GM18861 (cell line): ENCODE data around the gene KCNG1.

Source experiments
- ATAC-seq: cut with Tn5 transposase; IDR thresholded peaks from one replicate; pipeline ENCODE4 v1.9.1; 2021; ENCODE audit not compliant: unreplicated experiment

KCNG1 gene

DNA sequence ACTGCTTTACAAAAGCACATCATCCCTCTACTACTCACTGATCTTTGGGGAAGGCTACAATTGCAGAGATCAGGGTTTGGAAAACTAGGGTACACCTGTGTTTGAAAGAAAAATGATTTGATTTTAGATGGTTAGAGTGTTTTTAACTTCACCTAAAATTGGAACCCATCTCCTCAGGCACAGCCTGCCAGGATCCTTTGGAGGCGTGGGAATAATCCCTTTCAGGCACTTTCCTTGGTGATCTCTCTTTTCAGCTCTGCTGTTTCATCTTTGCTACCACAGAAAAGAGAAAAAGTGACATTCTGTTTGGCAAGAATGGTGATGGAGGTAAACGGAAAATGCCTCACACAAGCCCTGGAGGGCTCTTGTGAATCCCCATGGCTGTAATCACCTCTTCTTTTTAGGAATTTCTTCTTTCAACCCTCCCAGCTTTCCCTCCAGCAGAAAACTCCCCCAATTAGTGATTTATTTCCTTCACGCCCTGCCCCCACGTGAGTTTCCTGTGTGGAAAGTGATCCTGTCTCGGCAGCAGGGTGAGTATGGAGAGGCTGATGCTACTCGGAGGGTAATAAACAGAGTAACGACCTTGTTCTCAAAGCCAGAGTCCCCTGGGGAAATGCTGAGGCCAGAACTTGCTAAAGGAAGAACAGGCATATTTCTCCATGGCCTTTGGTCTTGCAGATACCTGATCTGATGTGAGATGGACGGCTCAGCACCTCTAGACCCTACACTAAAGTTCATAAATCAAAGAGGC, 9.2 kb downstream of the KCNG1 start:
- no peak for ATAC-seq

DNA sequence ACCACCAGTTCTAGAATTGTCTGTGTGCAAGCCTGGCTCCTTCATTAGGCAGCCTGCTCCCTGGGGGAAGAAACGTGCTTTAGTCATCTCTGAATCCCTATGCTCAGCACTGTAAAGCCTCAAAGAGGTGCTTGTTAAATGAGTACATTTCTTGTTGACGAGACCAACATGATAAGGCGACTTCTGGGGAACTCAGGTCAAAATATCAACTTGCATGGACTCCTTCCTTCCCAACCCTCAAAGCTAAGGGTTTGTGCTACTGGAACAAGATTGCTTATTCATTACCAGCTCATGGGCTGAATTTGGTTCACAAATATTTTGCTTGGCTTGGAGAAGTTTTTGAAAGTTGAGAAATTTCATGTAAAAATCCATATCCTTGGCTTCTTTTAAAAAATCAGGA, 10.6 kb downstream of the KCNG1 start:
- no peak for ATAC-seq

GRCh38 chr20:51011479-51011878, 11.4 kb downstream of the KCNG1 start:
- no peak for ATAC-seq

- no peak for ATAC-seq
Observed at GRCh38 chr20:51010932-51011331, 12.0 kb downstream of the KCNG1 start.

DNA sequence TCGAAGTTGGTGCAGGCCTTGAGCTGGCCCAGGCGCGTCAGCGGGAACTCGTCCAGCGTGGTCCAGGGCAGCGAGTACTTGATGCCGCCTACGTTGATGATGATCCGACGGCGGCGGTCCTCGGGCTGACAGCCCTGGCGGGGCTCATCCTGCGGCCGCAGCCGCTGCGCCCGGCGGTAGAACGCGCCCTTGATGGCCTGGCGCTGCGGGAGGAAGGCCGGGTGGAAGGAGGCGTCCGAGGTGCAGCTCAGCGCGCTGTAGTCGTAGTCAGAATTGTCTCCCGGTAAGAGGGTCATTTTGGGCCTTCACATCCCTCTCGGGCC, 12.9 kb downstream of the KCNG1 start:
- ATAC-seq: no peak

DNA sequence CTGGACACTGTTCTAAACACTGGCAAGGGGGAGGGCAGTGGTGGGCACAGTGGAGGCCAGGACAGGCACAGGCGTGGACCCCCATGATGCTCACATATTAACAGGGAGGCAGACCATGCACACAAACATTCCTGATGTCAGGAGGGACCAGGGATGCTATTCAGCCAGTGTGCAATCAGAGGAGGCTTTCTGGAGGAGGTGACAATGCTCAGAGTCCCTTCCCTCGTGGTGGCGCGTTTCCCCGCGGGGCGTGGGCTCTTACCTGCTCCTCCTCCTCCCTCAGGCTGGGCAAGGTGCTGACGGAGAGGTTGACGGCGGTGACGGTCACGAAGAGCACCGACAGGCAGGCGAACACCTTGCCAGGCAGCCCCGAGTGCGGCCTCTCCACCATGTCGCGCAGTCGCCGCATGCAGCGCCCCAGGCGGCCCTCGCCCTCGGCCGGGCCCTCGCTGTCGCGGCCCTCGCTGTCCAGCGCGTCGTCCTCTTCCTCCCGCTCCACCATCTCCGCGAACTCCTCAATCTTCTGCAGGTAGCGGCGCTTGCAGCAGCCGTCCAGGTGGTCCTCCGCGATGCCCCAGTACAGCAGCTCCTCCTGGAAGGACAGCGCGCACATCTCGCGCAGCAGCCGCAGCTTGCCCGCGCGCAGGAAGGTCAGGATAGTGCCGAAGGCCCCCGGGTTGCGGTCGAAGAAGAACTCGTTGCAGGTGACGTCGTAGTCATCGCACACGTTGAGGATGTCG, 13.4 kb downstream of the KCNG1 start:
- ATAC-seq: no peak

DNA sequence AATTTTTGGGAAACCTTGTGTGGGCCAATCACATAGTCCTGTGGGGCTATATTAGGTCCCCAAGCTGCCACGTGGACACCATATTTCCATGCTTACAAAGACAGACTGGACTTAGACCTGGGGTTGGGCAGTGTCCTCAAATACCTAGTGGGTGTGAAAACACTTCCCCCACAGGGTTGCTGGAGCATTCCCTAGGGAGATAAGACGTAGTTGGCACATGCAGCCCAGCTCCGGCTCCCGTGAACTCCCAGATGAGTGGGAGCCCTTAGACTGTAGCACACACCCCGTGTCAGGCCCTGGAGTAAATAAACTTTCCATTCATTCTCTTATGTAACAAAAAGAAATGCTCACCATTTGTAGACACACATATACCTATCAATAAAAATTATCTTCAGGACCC, 14.2 kb downstream of the KCNG1 start:
- ATAC-seq: no peak

DNA sequence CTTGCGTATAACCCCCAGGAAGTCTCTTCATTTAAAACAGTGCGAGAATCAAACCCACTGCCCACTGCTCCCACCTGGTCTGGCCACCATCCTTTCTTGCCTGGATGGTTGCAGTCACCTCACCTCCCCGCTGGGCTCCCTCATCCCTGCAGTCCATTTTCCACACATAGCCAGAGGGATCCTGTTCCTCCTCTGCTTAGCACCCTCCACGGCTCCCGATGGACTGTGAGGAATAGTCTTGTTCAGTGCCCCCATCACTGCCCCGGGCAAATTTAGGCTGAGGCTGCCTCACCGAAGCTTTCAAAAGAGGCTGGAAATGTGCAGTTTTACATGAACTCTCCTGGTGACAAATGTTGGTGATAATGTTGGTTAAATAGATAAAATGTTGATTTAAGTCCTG, 17.7 kb downstream of the KCNG1 start:
- ATAC-seq: no peak

GRCh38 chr20:51004781-51005180, 18.1 kb downstream of the KCNG1 start:
- ATAC-seq: no peak

DNA sequence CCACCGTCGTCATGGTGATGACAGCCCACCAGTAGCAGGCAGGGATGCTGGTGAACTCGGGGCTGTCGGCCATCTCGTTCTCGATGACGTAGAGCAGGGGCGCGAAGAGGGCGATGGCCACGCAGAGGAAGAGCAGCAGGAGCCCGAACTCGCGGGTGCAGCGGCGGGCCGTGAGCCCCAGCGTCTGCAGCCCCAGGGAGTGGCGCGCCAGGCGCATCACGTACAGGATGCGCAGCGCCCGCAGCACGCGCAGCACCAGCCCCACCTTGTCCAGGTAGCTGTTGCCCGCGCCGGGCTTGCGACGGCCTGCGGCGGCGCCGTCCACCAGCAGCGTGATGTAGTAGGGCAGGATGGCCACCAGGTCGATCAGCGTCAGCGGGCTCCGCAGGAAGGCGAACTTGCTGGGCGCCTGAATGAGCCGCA, 18.6 kb downstream of the KCNG1 start:
- ATAC-seq: no peak

- ATAC-seq: no peak
Observed at GRCh38 chr20:51003753-51004152, 19.2 kb downstream of the KCNG1 start.

- no peak for ATAC-seq
Observed at GRCh38 chr20:51002633-51003032, 20.3 kb downstream of the KCNG1 start.

- no peak for ATAC-seq
Observed at GRCh38 chr20:51001430-51002265, 21.3 kb downstream of the KCNG1 start.

DNA sequence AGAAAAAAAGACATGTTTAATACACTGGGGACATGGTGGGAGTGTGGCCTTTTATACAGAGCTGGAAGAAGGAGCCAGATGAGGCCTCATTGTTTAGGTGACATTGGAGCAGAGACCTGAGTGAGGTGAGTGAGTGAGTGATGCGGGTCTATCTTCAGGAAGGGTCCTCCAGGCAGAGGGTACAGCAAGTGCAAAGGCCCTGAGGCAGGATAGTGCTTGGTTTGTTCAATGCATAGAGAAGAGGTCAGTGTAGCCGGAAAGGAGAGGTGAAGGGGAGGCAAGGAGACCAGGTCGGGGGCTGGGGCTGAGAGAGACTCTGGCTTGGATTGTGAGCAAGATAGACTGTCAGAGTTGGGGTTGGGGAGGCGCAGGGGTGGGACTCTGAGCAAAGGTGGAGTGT, 23.6 kb downstream of the KCNG1 start:
- ATAC-seq: no peak

DNA sequence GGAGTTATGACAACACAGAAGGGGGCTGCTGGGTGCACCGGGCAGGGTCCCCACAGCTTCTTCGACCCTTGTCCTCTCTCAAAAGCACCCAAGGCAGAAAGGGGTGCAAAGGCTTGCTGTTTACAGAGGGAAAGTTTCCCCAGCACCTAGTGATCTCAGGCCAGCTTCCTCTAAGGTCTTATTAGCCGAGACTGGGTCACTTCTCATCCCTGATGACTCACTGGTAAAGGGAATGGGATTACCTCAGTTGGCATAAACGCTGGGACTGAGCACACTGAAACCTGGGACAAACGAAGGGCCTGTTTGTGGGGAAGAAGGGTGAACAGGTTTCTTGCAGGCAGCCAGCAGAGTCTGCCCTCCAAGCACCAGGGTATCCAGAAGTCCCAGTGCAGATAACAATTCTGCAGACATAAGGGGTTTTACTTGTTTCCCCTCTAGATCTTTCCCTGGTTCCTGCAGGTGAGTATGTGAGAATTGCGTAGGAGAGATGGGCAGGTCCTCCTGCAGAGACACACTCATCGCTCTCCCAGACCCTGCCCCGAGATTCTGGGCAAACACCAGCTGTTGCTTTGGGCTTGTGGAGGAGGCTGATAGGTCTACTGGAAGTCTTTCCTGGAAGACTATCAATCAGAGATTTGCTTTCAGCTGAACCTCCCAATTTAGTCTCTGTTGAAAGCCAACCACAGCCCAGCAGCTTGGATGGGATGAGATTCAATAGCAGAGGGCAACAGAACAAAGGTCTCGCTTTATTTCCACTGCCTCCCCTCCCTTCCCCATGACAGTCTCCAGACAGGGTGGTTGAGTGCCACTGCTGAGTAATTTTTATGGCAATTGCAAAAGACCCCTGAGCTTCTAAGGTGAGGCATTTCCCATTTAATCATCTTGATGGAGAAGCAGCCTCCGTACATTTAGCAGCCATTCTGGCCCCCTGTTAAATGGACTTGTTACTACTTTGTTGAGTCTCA, 25.7 kb downstream of the KCNG1 start:
- no peak for ATAC-seq

- no peak for ATAC-seq
Observed at GRCh38 chr20:50995506-50995905, 27.4 kb downstream of the KCNG1 start.

GRCh38 chr20:50993876-50994275, 29.0 kb downstream of the KCNG1 start:
- no peak for ATAC-seq

DNA sequence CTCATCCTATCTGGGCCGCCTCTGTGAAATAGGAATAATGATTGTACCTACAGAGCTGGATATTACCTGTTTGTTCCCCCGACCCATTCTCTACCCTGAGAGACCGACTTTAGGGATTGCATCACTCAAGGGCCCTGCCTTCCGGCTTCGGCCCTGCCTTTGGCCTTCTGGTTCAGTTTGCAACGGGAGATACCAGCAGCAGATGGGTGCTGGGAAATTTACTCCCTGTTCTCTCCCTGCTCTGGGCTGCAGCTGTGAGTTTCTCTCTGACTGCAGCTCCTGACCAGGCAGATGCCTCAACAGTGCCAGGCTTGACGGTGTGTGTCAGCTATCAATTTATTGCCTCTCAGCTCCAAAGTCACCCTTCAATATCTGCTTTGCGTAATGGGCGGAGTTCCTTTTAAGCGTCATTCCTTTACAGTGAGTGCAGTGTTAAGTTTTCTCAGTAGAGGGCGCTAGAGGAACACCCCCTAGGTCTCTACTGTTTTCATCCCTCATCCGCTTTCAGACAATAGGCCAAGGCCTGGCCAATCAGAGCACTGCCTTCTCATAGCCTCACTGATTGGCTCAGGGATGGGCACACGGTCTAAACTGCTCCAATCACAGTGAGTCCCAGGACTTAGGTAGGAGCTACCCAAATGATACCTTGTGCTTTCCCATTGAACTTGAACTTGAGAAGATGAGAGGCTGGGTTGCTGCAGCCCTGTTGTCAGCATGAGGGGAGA, 30.0 kb downstream of the KCNG1 start:
- no peak for ATAC-seq

GRCh38 chr20:50992336-50992732, 30.6 kb downstream of the KCNG1 start:
- no peak for ATAC-seq

- no peak for ATAC-seq
Observed at GRCh38 chr20:50991076-50991475, 31.8 kb downstream of the KCNG1 start.
